ENCODE results near the gene CCM2.
"Not testable (repeated sequence)": the region's sequence is repeated elsewhere in the genome, so short reads cannot be mapped to it uniquely, and the experiment has no call there.

Gene CCM2

GRCh38 chr7:45105588-45106188 lies 105.7 kb downstream of the CCM2 start:
- no peak for DNase-seq

GRCh38 chr7:45106820-45107219 lies 106.8 kb downstream of the CCM2 start:
- no peak for DNase-seq

GRCh38 chr7:45107356-45107755 lies 107.4 kb downstream of the CCM2 start:
- DNase-seq: no peak

GRCh38 chr7:45108863-45109262 lies 108.9 kb downstream of the CCM2 start:
- no peak for DNase-seq

GRCh38 chr7:45111298-45112223 lies 111.6 kb downstream of the CCM2 start, which contains the start of gene TBRG4:
Gene TBRG4, minus strand, starts transcription at chr7:45111697. Its CDS starts 2,460 bp downstream, at chr7:45109237.
- DNase-seq: peak; percentile 93 to 94

- DNase-seq: no peak
Measured at GRCh38 chr7:45112648-45113047, 112.6 kb downstream of the CCM2 start.

- not testable (repeated sequence) for DNase-seq
Measured at GRCh38 chr7:45114257-45114656, 114.3 kb downstream of the CCM2 start.

GRCh38 chr7:45114926-45115325 lies 114.9 kb downstream of the CCM2 start:
- no peak for DNase-seq

- DNase-seq: no peak
Measured at GRCh38 chr7:45116048-45116447, 116.0 kb downstream of the CCM2 start.

GRCh38 chr7:45117582-45117981 lies 117.6 kb downstream of the CCM2 start:
- DNase-seq: no peak

GRCh38 chr7:45118292-45118691 lies 118.3 kb downstream of the CCM2 start:
- no peak for DNase-seq

GRCh38 chr7:45118889-45119331 lies 118.9 kb downstream of the CCM2 start:
- DNase-seq: no peak

- no peak for DNase-seq
Measured at GRCh38 chr7:45119550-45119949, 119.5 kb downstream of the CCM2 start.

GRCh38 chr7:45122975-45123860 lies 123.2 kb downstream of the CCM2 start:
- DNase-seq: no peak

GRCh38 chr7:45123913-45124710 lies 124.1 kb downstream of the CCM2 start:
- no peak for DNase-seq

- DNase-seq: no peak
Measured at GRCh38 chr7:45125193-45125904, 125.3 kb downstream of the CCM2 start.

Measured in bone marrow (tissue), 2 donors.